ENCODE results near the gene WDFY1. TPM values are rescaled to one million over a fixed set of nuclear protein-coding genes. Genes with fewer than 3 reads are reported as not detected.

WDFY1 gene
- total and polyA plus RNA-seq, 2 experiments from 2014 or later: 54.5 to 127 TPM

- TF ChIP-seq REST (IDR thresholded peaks at IDR 0.05; ENCODE audit: unreplicated experiment) (no peak), STAT1 (IDR thresholded peaks at IDR 0.05; ENCODE audit: unreplicated experiment) (no peak), CTCF (conservative IDR thresholded peaks at IDR 0.05; ENCODE audit: low read depth in 2 of 2) (no peak), EZH2phosphoT487 (IDR thresholded peaks at IDR 0.05; ENCODE audit: unreplicated experiment) (no peak), EZH2 (IDR thresholded peaks at IDR 0.05; ENCODE audit: low read depth, unreplicated experiment) (no peak), CREB1 (CRISPR knock-in tag; IDR thresholded peaks at IDR 0.05; ENCODE audit: low read depth) (no peak), NANOG (IDR thresholded peaks at IDR 0.05; ENCODE audit: borderline replicate concordance) (no peak)
Measured at GRCh38 chr2:223922308-223922707, 22.8 kb downstream of the WDFY1 start (continued).

GRCh38 chr2:223921204-223921603 lies 23.9 kb downstream of the WDFY1 start:
- H3K79me2 ChIP-seq (replicated peaks; ENCODE audit: insufficient read depth): peaks cover 91% of the 10 kb centered on the region
- TF ChIP-seq ZNF462 (CRISPR knock-in tag; IDR thresholded peaks at IDR 0.05): no peak
- TF ChIP-seq NANOG (IDR thresholded peaks at IDR 0.05; ENCODE audit: borderline replicate concordance): no peak
- TF ChIP-seq EZH2 (IDR thresholded peaks at IDR 0.05; ENCODE audit: low read depth, unreplicated experiment): no peak
- no peak for TF ChIP-seq REST (IDR thresholded peaks at IDR 0.05; ENCODE audit: unreplicated experiment)
- TF ChIP-seq POLR2AphosphoS5 (IDR thresholded peaks at IDR 0.05; ENCODE audit: low read depth): no peak
- TF ChIP-seq ZNF114 (CRISPR knock-in tag; IDR thresholded peaks at IDR 0.05): no peak

More at GRCh38 chr2:223921204-223921603, 23.9 kb downstream of the WDFY1 start:
- Histone ChIP-seq H3K4me1 (ENCODE audit: insufficient read depth) (no peaks in the 10 kb centered on the region), H3K9me2 (ENCODE audit: insufficient read depth) (no peaks in the 10 kb centered on the region), H3K36me3 (ENCODE audit: insufficient read depth) (0 out of 2 replicates have a peak, but pooled peaks cover 12% of the 10 kb centered on the region), H3K4me3 (no peak overlapping the region), H3K27me3 (ENCODE audit: insufficient read depth) (no peaks in the 10 kb centered on the region), H3K4me2 (no peak overlapping the region), H2AFZ (no peak overlapping the region), H3K27ac (ENCODE audit: low read depth) (no peak overlapping the region), H3F3A (replicated peaks; ENCODE audit: low read depth) (no peaks in the 10 kb centered on the region), H4K20me1 (replicated peaks; ENCODE audit: insufficient read depth) (peaks cover 36% of the 10 kb centered on the region)
- DNase-seq (ENCODE audit: low spot score) (no peak), ATAC-seq (no peak)
- Mint-ChIP-seq H3K4me3 (no peak overlapping the region), H3K27me3 (ENCODE audit: insufficient read depth, low read depth, poor library complexity) (peaks cover 5% of the 10 kb centered on the region), H3K9me3 (no peaks in the 10 kb centered on the region), H3K4me1 (peaks cover 3% of the 10 kb centered on the region; the same call in 1 of the 3 replicates), H3K27ac (no peak overlapping the region), H3K36me3 (ENCODE audit: low read depth) (peaks cover 31% of the 10 kb centered on the region; the same call in 2 of the 3 replicates)

All from GM23338 (cell line).